Astrocyte (in vitro differentiated cells and primary cell): ENCODE measurements around the gene C1QTNF3. TPM values are rescaled to one million over a fixed set of nuclear protein-coding genes. Genes with fewer than 3 reads are reported as not detected.
A peak's percentile ranks its signal among the peaks of the same experiment; 100 is the strongest.
"Not testable (repeated sequence)": the region's sequence is repeated elsewhere in the genome, so short reads cannot be mapped to it uniquely, and the experiment has no call there.

Experiments used
- DNase-seq: peaks from one replicate; pipeline ENCODE4 v3.0.0-alpha.2; 2010; ENCODE audit warnings: low read depth
- FAIRE-seq: peaks from 2 replicates; lab custom pipeline; 2011; peaks lifted over from hg19 to GRCh38; lab: Jason Lieb, UNC
- H2AFZ ChIP-seq: 2 replicates; pipeline ENCODE4 v1.6.0; 2012; ENCODE audit warnings: low read depth, low read length, inconsistent platforms
- H3K27ac ChIP-seq: 2 replicates; pipeline ENCODE4 v1.5.1; 2011; ENCODE audit warnings: low read depth, low read length, inconsistent platforms
- H3K27me3 ChIP-seq: 2 replicates; pipeline ENCODE4 v1.6.0; 2011; ENCODE audit warnings: low read length, inconsistent platforms; ENCODE audit not compliant: insufficient read depth
- H3K36me3 ChIP-seq: 2 replicates; pipeline ENCODE4 v1.5.1; 2011; ENCODE audit warnings: low read length, inconsistent platforms; ENCODE audit not compliant: insufficient read depth
- H3K4me1 ChIP-seq: 2 replicates; pipeline ENCODE4 v1.5.1; 2011; ENCODE audit warnings: low read length, inconsistent platforms; ENCODE audit not compliant: insufficient read depth
- H3K4me2 ChIP-seq: 2 replicates; pipeline ENCODE4 v1.6.0; 2012; ENCODE audit warnings: low read length, inconsistent platforms
- H3K4me3 ChIP-seq: 2 replicates; pipeline ENCODE4 v1.5.1; 2011; ENCODE audit warnings: low read depth, mild to moderate bottlenecking, low read length, inconsistent platforms; ENCODE audit not compliant: insufficient read depth
- H3K79me2 ChIP-seq: 2 replicates; pipeline ENCODE4 v1.6.0; 2012; ENCODE audit warnings: mild to moderate bottlenecking, low read length, inconsistent platforms; ENCODE audit not compliant: insufficient read depth
- H3K9ac ChIP-seq: 2 replicates; pipeline ENCODE4 v1.6.0; 2012; ENCODE audit warnings: mild to moderate bottlenecking, low read length, inconsistent platforms
- H3K9me3 ChIP-seq: 2 replicates; pipeline ENCODE4 v1.5.1; 2012; ENCODE audit warnings: low read depth, mild to moderate bottlenecking, low read length, inconsistent platforms; ENCODE audit not compliant: insufficient read depth
- H4K20me1 ChIP-seq: 2 replicates; pipeline ENCODE4 v1.6.0; 2012; ENCODE audit warnings: low read length, inconsistent platforms; ENCODE audit not compliant: insufficient read depth
- H3K27ac Mint-ChIP-seq: one replicate; pipeline ENCODE4 v1.8.0; 2021; ENCODE audit warnings: mild to moderate bottlenecking, mixed read lengths; ENCODE audit not compliant: unreplicated experiment
- H3K27me3 Mint-ChIP-seq: one replicate; pipeline ENCODE4 v1.8.0; 2021; ENCODE audit warnings: low read depth, mixed read lengths; ENCODE audit not compliant: unreplicated experiment
- H3K36me3 Mint-ChIP-seq: one replicate; pipeline ENCODE4 v1.8.0; 2021; ENCODE audit warnings: low read depth, mixed read lengths; ENCODE audit not compliant: unreplicated experiment
- H3K4me1 Mint-ChIP-seq: one replicate; pipeline ENCODE4 v1.8.0; 2021; ENCODE audit warnings: low read depth, mixed read lengths; ENCODE audit not compliant: unreplicated experiment
- H3K4me3 Mint-ChIP-seq: one replicate; pipeline ENCODE4 v1.8.0; 2021; ENCODE audit warnings: mild to moderate bottlenecking, moderate library complexity, mixed read lengths; ENCODE audit not compliant: unreplicated experiment
- H3K9me3 Mint-ChIP-seq: one replicate; pipeline ENCODE4 v1.8.0; 2021; ENCODE audit warnings: mild to moderate bottlenecking, mixed read lengths; ENCODE audit not compliant: unreplicated experiment
- total RNA-seq: library from RNA; stranded (reverse); gene quantifications from 2 replicates; pipeline ENCODE4 v1.2.1, GENCODE V29; 2021

Gene C1QTNF3
- total RNA-seq, 1 donor from 2014 or later, result 0.95 TPM

DNA sequence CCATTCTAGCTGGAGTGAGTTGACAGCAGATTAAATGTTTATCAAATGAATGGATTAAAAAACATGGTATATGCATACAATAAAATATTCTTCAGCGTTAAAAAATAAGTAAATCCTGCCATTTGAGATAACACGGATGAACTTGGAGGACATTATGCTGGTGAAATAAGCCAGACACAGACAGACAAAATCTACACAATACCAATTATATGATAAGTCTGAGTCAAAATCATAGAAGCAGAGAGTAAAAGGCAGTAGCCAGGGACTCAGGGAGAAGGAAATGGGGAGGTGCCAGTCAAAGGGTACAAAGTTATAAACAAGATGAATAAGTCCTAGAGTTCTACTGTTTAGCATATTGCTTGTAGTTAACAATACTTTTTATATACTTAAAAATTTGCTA lies 36.5 kb upstream of the C1QTNF3 start:
- H2AFZ ChIP-seq, FAIRE-seq, H3K9me3 Mint-ChIP-seq: not testable (repeated sequence)

DNA sequence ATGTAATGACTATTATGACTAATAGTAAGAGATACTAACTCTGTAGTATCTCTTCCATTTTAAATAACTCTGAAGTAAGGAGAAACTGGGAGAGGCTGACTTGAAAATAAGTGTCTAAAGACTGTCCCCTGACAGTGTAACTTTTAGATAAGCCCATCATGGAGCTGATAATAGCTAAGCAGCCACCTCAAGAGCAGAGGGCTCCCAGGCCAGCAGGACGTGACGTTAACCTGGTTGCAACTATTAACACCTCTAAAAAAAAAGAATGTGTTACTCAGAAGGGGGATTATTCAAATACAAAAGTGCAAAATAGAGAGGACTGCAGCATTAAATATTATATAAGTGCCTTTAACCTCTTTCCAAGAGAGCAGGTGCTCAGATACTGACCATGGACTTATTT lies 34.6 kb upstream of the C1QTNF3 start:
- not testable (repeated sequence) for H3K36me3 ChIP-seq, H3K27me3 Mint-ChIP-seq, H3K4me3 Mint-ChIP-seq, H3K4me1 ChIP-seq, H2AFZ ChIP-seq, H3K4me1 Mint-ChIP-seq, H3K27ac Mint-ChIP-seq, H3K36me3 Mint-ChIP-seq, H3K27ac ChIP-seq, DNase-seq, FAIRE-seq, H3K9me3 Mint-ChIP-seq, H3K79me2 ChIP-seq, H3K27me3 ChIP-seq, H3K9me3 ChIP-seq, H3K4me2 ChIP-seq, H3K4me3 ChIP-seq, H3K9ac ChIP-seq, H4K20me1 ChIP-seq

More for the DNA sequence above, 36.5 kb upstream of the C1QTNF3 start:
- not testable (repeated sequence) for H3K4me1 ChIP-seq, H3K27me3 Mint-ChIP-seq, H3K4me1 Mint-ChIP-seq, H3K9ac ChIP-seq, H3K4me3 ChIP-seq, H3K27me3 ChIP-seq, DNase-seq, H3K27ac ChIP-seq, H3K36me3 Mint-ChIP-seq, H4K20me1 ChIP-seq, H3K9me3 ChIP-seq, H3K27ac Mint-ChIP-seq, H3K4me3 Mint-ChIP-seq, H3K36me3 ChIP-seq, H3K4me2 ChIP-seq, H3K79me2 ChIP-seq

DNA sequence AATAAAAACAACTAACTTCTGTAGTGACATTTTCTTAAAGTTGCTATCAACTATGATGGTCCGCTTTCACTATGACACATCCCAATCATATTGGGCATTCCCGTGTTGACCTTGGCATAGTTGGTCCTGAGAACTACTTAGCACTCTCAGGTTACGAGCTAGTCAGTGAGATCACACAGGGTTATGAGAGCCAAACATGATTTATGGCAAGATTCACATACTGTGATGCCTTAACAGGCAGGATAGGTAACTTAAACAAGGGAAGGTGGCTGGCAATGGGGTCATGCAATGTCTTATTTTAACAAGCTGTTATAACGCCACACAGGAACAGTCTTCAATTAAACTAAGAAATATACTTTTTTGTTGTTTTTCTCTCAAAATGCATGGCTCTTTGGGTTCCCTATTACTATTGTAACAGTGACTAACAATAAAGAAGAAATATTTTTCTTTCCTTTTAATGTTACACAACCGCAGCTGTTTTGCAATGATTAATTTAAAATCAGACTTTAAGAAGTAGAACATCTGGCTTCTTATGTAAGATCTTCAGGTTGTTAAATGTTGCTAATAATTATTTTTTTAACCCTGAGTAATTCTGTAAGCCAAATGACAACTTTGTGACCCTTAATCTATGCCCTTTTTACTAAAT lies 33.8 kb upstream of the C1QTNF3 start:
- H3K9ac ChIP-seq, H3K27me3 Mint-ChIP-seq, H3K27me3 ChIP-seq, H3K27ac Mint-ChIP-seq, H3K79me2 ChIP-seq, H2AFZ ChIP-seq, H3K4me1 Mint-ChIP-seq, H3K4me3 Mint-ChIP-seq, H3K4me2 ChIP-seq, H4K20me1 ChIP-seq, H3K9me3 ChIP-seq, H3K9me3 Mint-ChIP-seq, H3K27ac ChIP-seq, H3K36me3 Mint-ChIP-seq, H3K4me3 ChIP-seq, DNase-seq, H3K4me1 ChIP-seq, H3K36me3 ChIP-seq: not testable (repeated sequence)
- peak; percentile 29 for FAIRE-seq

DNA sequence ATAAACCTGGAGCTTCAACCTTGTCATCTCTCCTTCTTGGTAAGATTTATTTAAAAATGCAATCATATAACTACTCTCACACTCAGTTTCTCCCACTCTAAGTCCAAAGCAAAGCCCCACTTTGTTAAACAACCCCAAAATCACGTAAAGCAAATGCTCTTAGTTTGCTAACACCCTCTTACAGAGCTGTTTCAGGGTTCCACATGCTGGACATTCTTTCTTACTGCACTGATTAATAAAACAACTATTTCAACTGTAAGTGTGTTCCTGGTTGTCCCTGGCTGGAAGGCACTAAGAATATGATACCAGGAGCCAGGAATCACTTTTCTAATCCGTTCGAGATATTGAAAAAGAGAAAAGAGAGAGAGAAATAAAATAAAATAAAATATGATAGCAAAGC lies 31.5 kb upstream of the C1QTNF3 start:
- H4K20me1 ChIP-seq, H3K79me2 ChIP-seq, H2AFZ ChIP-seq, H3K4me2 ChIP-seq, H3K9ac ChIP-seq, H3K27me3 Mint-ChIP-seq, H3K27me3 ChIP-seq, DNase-seq, H3K4me1 Mint-ChIP-seq, H3K36me3 ChIP-seq, H3K9me3 Mint-ChIP-seq, H3K4me1 ChIP-seq, H3K4me3 Mint-ChIP-seq, H3K4me3 ChIP-seq, H3K9me3 ChIP-seq, H3K27ac ChIP-seq, H3K27ac Mint-ChIP-seq, H3K36me3 Mint-ChIP-seq: not testable (repeated sequence)
- peak; percentile 26 for FAIRE-seq

DNA sequence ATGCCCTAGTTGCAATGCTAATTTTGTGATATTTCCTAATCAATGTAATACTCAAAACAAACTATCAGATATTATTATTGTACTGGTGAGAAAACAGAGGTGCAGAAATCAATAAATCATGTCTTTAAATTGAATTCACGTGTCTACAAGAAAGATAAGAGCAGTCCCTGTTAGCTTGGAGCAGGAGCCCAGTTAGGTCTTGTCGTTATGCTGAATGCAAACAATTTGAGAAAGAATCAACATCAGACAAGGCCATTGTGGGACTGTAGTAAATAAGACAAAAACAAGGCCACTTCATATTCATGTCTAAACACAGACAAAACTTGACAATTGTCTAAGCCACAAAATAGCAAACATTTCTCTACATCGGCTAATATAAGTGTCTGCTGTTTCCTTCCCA lies 31.1 kb upstream of the C1QTNF3 start:
- not testable (repeated sequence) for H3K27me3 Mint-ChIP-seq, H3K79me2 ChIP-seq, H3K36me3 Mint-ChIP-seq, H3K4me3 Mint-ChIP-seq, H3K4me1 Mint-ChIP-seq, DNase-seq, H3K9me3 Mint-ChIP-seq, H3K4me2 ChIP-seq, H3K27ac ChIP-seq, H3K27me3 ChIP-seq, H4K20me1 ChIP-seq, H3K27ac Mint-ChIP-seq, H3K4me1 ChIP-seq, H3K4me3 ChIP-seq, H3K36me3 ChIP-seq, H3K9me3 ChIP-seq, H2AFZ ChIP-seq, H3K9ac ChIP-seq
- peak; percentile 20 for FAIRE-seq

DNA sequence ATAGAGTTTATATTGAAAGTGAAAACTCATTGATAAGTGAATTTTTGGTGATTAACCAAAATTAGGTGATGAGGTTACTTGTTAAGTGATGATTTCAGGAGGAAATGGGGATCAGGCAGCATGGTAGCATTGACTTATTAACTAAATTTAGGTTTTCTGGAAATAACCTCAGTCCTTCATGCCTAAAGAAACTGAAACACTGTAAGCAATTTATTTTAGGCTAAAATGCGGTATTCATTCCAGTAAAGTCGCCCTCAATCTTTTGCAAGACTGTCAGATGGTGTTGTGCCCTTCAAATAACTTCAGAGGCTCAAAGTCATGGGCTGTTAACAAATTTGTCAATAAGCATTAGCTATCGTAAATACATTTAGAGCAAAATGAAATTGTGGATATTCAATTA lies 27.6 kb upstream of the C1QTNF3 start:
- H3K79me2 ChIP-seq, H3K9me3 Mint-ChIP-seq, H3K27me3 ChIP-seq, H3K36me3 ChIP-seq, H2AFZ ChIP-seq, H3K27me3 Mint-ChIP-seq, H3K4me3 ChIP-seq, H3K4me2 ChIP-seq, H3K4me1 Mint-ChIP-seq, H3K36me3 Mint-ChIP-seq, H3K9ac ChIP-seq, H3K27ac Mint-ChIP-seq, H3K27ac ChIP-seq, H3K4me3 Mint-ChIP-seq, H3K4me1 ChIP-seq, H4K20me1 ChIP-seq, DNase-seq, H3K9me3 ChIP-seq, FAIRE-seq: not testable (repeated sequence)
